NB4 (cell line): ENCODE data around the gene SLC9C2.

Source experiments
- DNase-seq: peaks from one replicate; pipeline ENCODE4 v3.0.0; 2010; ENCODE audit warnings: low read depth
- H3K4me3 ChIP-seq: one replicate; pipeline ENCODE4 v1.5.1; 2011; ENCODE audit warnings: mild to moderate bottlenecking, low read depth, low read length, moderate library complexity
- CTCF ChIP-seq: IDR thresholded peaks from one replicate; pipeline ENCODE4 v1.5.1; 2012; ENCODE audit warnings: low read depth, low read length
- MAX ChIP-seq: IDR thresholded peaks from 2 replicates; pipeline ENCODE4 v1.6.1; 2011; ENCODE audit warnings: low read depth, low read length
- MYC ChIP-seq: IDR thresholded peaks from 2 replicates; pipeline ENCODE4 v1.6.1; 2011; ENCODE audit warnings: low read depth, low read length
- POLR2A ChIP-seq: IDR thresholded peaks from 2 replicates; pipeline ENCODE4 v1.6.1; 2011; ENCODE audit warnings: mild to moderate bottlenecking; ENCODE audit not compliant: insufficient read length; ENCODE audit errors: extremely low read depth

The SLC9C2 gene

GRCh38 chr1:173491508-173491907, 111.4 kb downstream of the SLC9C2 start:
- no peak for DNase-seq
- no peak overlapping the region for H3K4me3 ChIP-seq
- TF ChIP-seq POLR2A, result no peak
- TF ChIP-seq CTCF, result no peak
- no peak for TF ChIP-seq MAX
- TF ChIP-seq MYC, result no peak

- no peak for DNase-seq
- TF ChIP-seq MAX (no peak), POLR2A (no peak), MYC (no peak), CTCF (no peak)
- no peak overlapping the region for H3K4me3 ChIP-seq
These were observed 112.9 kb downstream of the SLC9C2 start for GRCh38 chr1:173489929-173490328.

- no peak for TF ChIP-seq MYC
- TF ChIP-seq MAX, result no peak
- TF ChIP-seq CTCF, result no peak
- DNase-seq, result peak; percentile 23
- H3K4me3 ChIP-seq, result no peak overlapping the region
These were observed 113.7 kb downstream of the SLC9C2 start for GRCh38 chr1:173489149-173489600.

- no peak for TF ChIP-seq POLR2A
- TF ChIP-seq CTCF, result no peak
- no peak for TF ChIP-seq MYC
- no peak for TF ChIP-seq MAX
- H3K4me3 ChIP-seq, result no peak overlapping the region
- DNase-seq, result no peak
These were observed 114.9 kb downstream of the SLC9C2 start for GRCh38 chr1:173488001-173488400.

- no peak for TF ChIP-seq MAX
- no peak for TF ChIP-seq MYC
- no peak for TF ChIP-seq CTCF
- no peak for DNase-seq
- H3K4me3 ChIP-seq, result no peak overlapping the region
These were observed 117.5 kb downstream of the SLC9C2 start for GRCh38 chr1:173485401-173485800.

- TF ChIP-seq MYC (no peak), POLR2A (no peak), CTCF (no peak), MAX (no peak)
- no peak for DNase-seq
- H3K4me3 ChIP-seq, result no peak overlapping the region
These were observed 118.6 kb downstream of the SLC9C2 start for GRCh38 chr1:173484276-173484675.
